HG02571 (cell line): ENCODE measurements around the gene PRKCE.
"Not testable (repeated sequence)": the region's sequence is repeated elsewhere in the genome, so short reads cannot be mapped to it uniquely, and the experiment has no call there.

Experiments used
- ATAC-seq: cut with Tn5 transposase; IDR thresholded peaks from one replicate; pipeline ENCODE4 v1.9.1; 2021; ENCODE audit warnings: mild to moderate bottlenecking, moderate library complexity; ENCODE audit not compliant: unreplicated experiment

Gene PRKCE

GRCh38 chr2:45855374-45855773 is 203.9 kb downstream of the PRKCE start:
- ATAC-seq, result no peak

GRCh38 chr2:45856391-45857274 is 205.2 kb downstream of the PRKCE start:
- no peak for ATAC-seq

- no peak for ATAC-seq
Measured at GRCh38 chr2:45857275-45857609, 205.8 kb downstream of the PRKCE start.

GRCh38 chr2:45857867-45858520 is 206.5 kb downstream of the PRKCE start:
- ATAC-seq, result no peak

GRCh38 chr2:45858872-45859271 is 207.4 kb downstream of the PRKCE start:
- not testable (repeated sequence) for ATAC-seq

- ATAC-seq, result no peak
Measured at GRCh38 chr2:45859682-45860081, 208.2 kb downstream of the PRKCE start.

GRCh38 chr2:45860136-45861121 is 209.0 kb downstream of the PRKCE start:
- no peak for ATAC-seq

- no peak for ATAC-seq
Measured at GRCh38 chr2:45862843-45863242, 211.4 kb downstream of the PRKCE start.

- ATAC-seq, result no peak
Measured at GRCh38 chr2:45864121-45864520, 212.6 kb downstream of the PRKCE start.

- ATAC-seq, result no peak
Measured at GRCh38 chr2:45867349-45867748, 215.9 kb downstream of the PRKCE start.

GRCh38 chr2:45867800-45868199 is 216.3 kb downstream of the PRKCE start:
- no peak for ATAC-seq

- no peak for ATAC-seq
Measured at GRCh38 chr2:45869165-45869501, 217.7 kb downstream of the PRKCE start.

- no peak for ATAC-seq
Measured at GRCh38 chr2:45871025-45871424, 219.6 kb downstream of the PRKCE start.

- no peak for ATAC-seq
Measured at GRCh38 chr2:45871541-45871940, 220.1 kb downstream of the PRKCE start.

- no peak for ATAC-seq
Measured at GRCh38 chr2:45872211-45872610, 220.7 kb downstream of the PRKCE start.

GRCh38 chr2:45874344-45874743 is 222.9 kb downstream of the PRKCE start:
- ATAC-seq, result no peak

GRCh38 chr2:45876611-45877010 is 225.1 kb downstream of the PRKCE start:
- ATAC-seq, result no peak

GRCh38 chr2:45879406-45879805 is 227.9 kb downstream of the PRKCE start:
- ATAC-seq, result no peak

GRCh38 chr2:45879936-45880335 is 228.5 kb downstream of the PRKCE start:
- ATAC-seq, result no peak

- ATAC-seq, result no peak
Measured at GRCh38 chr2:45881970-45882581, 230.6 kb downstream of the PRKCE start.
